DOHH2 (cell line): ENCODE data around the gene NRXN3.

Experiments
- CTCF ChIP-seq: fragments of 200-600 bp; sonication (generic); IDR thresholded peaks from one replicate; pipeline ENCODE4 v1.5.1; 2014; ENCODE audit warnings: antibody characterized with exemption, mild to moderate bottlenecking, low read depth, low read length; ENCODE audit not compliant: poor library complexity, severe bottlenecking
- EZH2phosphoT487 ChIP-seq: fragments of 200-600 bp; sonication (generic); IDR thresholded peaks from 2 replicates; pipeline ENCODE4 v1.6.1; 2017; ENCODE audit warnings: borderline replicate concordance, mild to moderate bottlenecking, antibody characterized with exemption, low read length, moderate library complexity, mixed read lengths

DNA sequence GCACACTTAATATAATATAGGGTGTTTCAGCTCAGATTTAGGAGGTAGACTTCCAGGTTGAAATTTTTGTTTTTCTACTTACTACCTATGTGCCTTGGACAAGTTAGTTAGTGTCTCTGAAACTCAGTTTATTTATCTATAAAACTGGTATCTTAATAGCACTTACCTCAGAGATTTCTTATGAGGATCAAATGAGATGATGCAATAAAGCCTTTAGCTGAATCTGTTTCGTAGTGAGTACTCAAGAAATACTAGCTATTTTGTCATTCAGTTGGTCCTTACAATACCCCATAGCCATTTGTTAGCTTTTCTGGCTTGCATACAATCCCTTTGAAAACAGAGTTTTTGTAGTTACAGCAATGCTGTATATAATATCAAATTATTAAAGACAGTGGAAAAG is 497.0 kb downstream of the NRXN3 start:
- TF ChIP-seq CTCF, result no peak
- TF ChIP-seq EZH2phosphoT487, result no peak
